Measurements from ENCODE around the gene DDI1. TPM values are rescaled to one million over a fixed set of nuclear protein-coding genes. Genes with fewer than 3 reads are reported as not detected.

Gene DDI1
- total and polyA plus RNA-seq, 2 experiments from 2014 or later, result 0.13 TPM; not detected in 1

DNA sequence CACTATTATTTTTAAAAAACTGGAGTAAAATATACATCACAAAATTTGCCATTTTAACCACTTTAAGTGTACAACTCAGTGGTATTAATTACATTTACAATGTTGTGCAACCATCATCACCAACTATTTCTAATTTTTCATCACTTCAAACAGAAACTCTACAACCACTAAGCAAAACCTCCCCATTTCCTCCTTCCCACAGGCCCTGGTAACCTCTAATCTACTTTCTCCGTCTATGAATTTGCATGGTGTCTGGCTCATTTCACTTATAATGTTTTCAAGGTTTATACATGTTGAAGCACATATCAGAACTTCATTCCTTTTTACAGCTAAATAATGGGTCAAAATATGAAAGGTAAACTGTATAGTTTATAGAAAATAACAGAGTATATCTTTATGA is 24.4 kb downstream of the DDI1 start:
- Histone ChIP-seq H3K79me2 (replicated peaks; ENCODE audit: insufficient read depth) (no peaks in the 10 kb centered on the region), H3K9me2 (ENCODE audit: insufficient read depth) (no peaks in the 10 kb centered on the region; the same call in 1 of the 2 replicates), H3F3A (replicated peaks; ENCODE audit: low read depth) (no peaks in the 10 kb centered on the region), H3K36me3 (ENCODE audit: insufficient read depth) (no peaks in the 10 kb centered on the region), H3K4me3 (no peak overlapping the region), H3K27me3 (ENCODE audit: insufficient read depth) (no peaks in the 10 kb centered on the region), H3K4me2 (no peak overlapping the region), H2AFZ (no peak overlapping the region), H3K4me1 (ENCODE audit: insufficient read depth) (peaks cover 6% of the 10 kb centered on the region), H4K20me1 (replicated peaks; ENCODE audit: insufficient read depth) (no peaks in the 10 kb centered on the region), H3K27ac (ENCODE audit: low read depth) (no peak overlapping the region)
- Mint-ChIP-seq H3K4me3 (no peak overlapping the region), H3K27me3 (ENCODE audit: insufficient read depth, low read depth, poor library complexity) (no peaks in the 10 kb centered on the region), H3K27ac (no peak overlapping the region; the same call in 1 of the 2 replicates), H3K4me1 (peaks cover 14% of the 10 kb centered on the region), H3K9me3 (no peaks in the 10 kb centered on the region), H3K36me3 (ENCODE audit: low read depth) (no peaks in the 10 kb centered on the region)
- TF ChIP-seq ZNF331 (CRISPR knock-in tag; IDR thresholded peaks at IDR 0.05; ENCODE audit: low read depth), result no peak
- DNase-seq (ENCODE audit: low spot score) (no peak), ATAC-seq (no peak)

GRCh38 chr11:104061853-104062521 is 25.5 kb downstream of the DDI1 start:
- no peaks in the 10 kb centered on the region for H3K36me3 ChIP-seq (ENCODE audit: insufficient read depth)
- no peaks in the 10 kb centered on the region for H3K27me3 ChIP-seq (ENCODE audit: insufficient read depth)
- no peaks in the 10 kb centered on the region for H3K36me3 Mint-ChIP-seq (ENCODE audit: low read depth)
- H3K27me3 Mint-ChIP-seq (ENCODE audit: insufficient read depth, low read depth, poor library complexity), result no peaks in the 10 kb centered on the region
- H3K9me3 Mint-ChIP-seq, result no peaks in the 10 kb centered on the region
- ATAC-seq (no peak), DNase-seq (ENCODE audit: low spot score) (no peak)
- no peaks in the 10 kb centered on the region for H3K79me2 ChIP-seq (replicated peaks; ENCODE audit: insufficient read depth)
- H3K4me1 ChIP-seq (ENCODE audit: insufficient read depth), result peaks cover 6% of the 10 kb centered on the region
- no peak overlapping the region for H2AFZ ChIP-seq
- H3F3A ChIP-seq (replicated peaks; ENCODE audit: low read depth), result no peaks in the 10 kb centered on the region
- H4K20me1 ChIP-seq (replicated peaks; ENCODE audit: insufficient read depth), result no peaks in the 10 kb centered on the region
- H3K27ac ChIP-seq (ENCODE audit: low read depth), result no peak overlapping the region
- no peak overlapping the region for H3K4me3 Mint-ChIP-seq
- peaks cover 14% of the 10 kb centered on the region for H3K4me1 Mint-ChIP-seq
- H3K27ac Mint-ChIP-seq, result no peak overlapping the region
- TF ChIP-seq EZH2phosphoT487 (IDR thresholded peaks at IDR 0.05; ENCODE audit: unreplicated experiment), result no peak
- no peak for TF ChIP-seq STAT1 (IDR thresholded peaks at IDR 0.05; ENCODE audit: unreplicated experiment)
- TF ChIP-seq ZNF114 (CRISPR knock-in tag; IDR thresholded peaks at IDR 0.05), result no peak
- TF ChIP-seq, protein P1, sequence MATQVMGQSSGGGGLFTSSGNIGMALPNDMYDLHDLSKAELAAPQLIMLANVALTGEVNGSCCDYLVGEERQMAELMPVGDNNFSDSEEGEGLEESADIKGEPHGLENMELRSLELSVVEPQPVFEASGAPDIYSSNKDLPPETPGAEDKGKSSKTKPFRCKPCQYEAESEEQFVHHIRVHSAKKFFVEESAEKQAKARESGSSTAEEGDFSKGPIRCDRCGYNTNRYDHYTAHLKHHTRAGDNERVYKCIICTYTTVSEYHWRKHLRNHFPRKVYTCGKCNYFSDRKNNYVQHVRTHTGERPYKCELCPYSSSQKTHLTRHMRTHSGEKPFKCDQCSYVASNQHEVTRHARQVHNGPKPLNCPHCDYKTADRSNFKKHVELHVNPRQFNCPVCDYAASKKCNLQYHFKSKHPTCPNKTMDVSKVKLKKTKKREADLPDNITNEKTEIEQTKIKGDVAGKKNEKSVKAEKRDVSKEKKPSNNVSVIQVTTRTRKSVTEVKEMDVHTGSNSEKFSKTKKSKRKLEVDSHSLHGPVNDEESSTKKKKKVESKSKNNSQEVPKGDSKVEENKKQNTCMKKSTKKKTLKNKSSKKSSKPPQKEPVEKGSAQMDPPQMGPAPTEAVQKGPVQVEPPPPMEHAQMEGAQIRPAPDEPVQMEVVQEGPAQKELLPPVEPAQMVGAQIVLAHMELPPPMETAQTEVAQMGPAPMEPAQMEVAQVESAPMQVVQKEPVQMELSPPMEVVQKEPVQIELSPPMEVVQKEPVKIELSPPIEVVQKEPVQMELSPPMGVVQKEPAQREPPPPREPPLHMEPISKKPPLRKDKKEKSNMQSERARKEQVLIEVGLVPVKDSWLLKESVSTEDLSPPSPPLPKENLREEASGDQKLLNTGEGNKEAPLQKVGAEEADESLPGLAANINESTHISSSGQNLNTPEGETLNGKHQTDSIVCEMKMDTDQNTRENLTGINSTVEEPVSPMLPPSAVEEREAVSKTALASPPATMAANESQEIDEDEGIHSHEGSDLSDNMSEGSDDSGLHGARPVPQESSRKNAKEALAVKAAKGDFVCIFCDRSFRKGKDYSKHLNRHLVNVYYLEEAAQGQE (IDR thresholded peaks at IDR 0.05; ENCODE audit: unreplicated experiment), result no peak
- TF ChIP-seq, protein P2, sequence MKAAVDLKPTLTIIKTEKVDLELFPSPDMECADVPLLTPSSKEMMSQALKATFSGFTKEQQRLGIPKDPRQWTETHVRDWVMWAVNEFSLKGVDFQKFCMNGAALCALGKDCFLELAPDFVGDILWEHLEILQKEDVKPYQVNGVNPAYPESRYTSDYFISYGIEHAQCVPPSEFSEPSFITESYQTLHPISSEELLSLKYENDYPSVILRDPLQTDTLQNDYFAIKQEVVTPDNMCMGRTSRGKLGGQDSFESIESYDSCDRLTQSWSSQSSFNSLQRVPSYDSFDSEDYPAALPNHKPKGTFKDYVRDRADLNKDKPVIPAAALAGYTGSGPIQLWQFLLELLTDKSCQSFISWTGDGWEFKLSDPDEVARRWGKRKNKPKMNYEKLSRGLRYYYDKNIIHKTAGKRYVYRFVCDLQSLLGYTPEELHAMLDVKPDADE (IDR thresholded peaks at IDR 0.05), result no peak
- H3K4me3 ChIP-seq, result no peak overlapping the region
- no peaks in the 10 kb centered on the region; the same call in 1 of the 2 replicates for H3K9me2 ChIP-seq (ENCODE audit: insufficient read depth)
- no peak overlapping the region for H3K4me2 ChIP-seq

All from GM23338 (cell line).